Neutrophil (primary cell): Measurements from ENCODE around the gene STT3A.

Source experiments
- H3K27ac ChIP-seq: fragments of 200-600 bp; sonication (generic); 2 replicates; pipeline ENCODE4 v1.5.1; 2016; ENCODE audit warnings: mild to moderate bottlenecking, moderate library complexity
- H3K27me3 ChIP-seq: fragments of 200-600 bp; sonication (generic); 2 replicates; pipeline ENCODE4 v1.6.0; 2016; ENCODE audit warnings: mild to moderate bottlenecking
- H3K36me3 ChIP-seq: fragments of 200-600 bp; sonication (generic); 2 replicates; pipeline ENCODE4 v1.5.1; 2017
- H3K4me1 ChIP-seq, 2 experiments: fragments of 200-600 bp in 1 of 2; sonication (generic) in 1 of 2; 1 replicate in 1 of 2; 2 replicates in 1 of 2; pipeline versions ENCODE4 v1.5.1 to v1.6.1; 2013 to 2016; ENCODE audit warnings: low read depth in 1 of 2, low read length in 1 of 2, mild to moderate bottlenecking in 1 of 2, moderate library complexity in 1 of 2; ENCODE audit not compliant: control insufficient read depth in 1 of 2, insufficient read depth in 1 of 2
- H3K4me3 ChIP-seq, 2 experiments: fragments of 200-600 bp in 1 of 2; sonication (generic) in 1 of 2; 1 replicate in 1 of 2; 2 replicates in 1 of 2; pipeline ENCODE4 v1.5.1; 2013 to 2016; ENCODE audit warnings: low read depth in 1 of 2, low read length in 1 of 2, mild to moderate bottlenecking in 1 of 2, moderate library complexity in 1 of 2
- H3K9me3 ChIP-seq: fragments of 200-600 bp; sonication (generic); 2 replicates; pipeline ENCODE4 v1.5.1; 2016
- CTCF ChIP-seq: fragments of 200-600 bp; sonication (generic); IDR thresholded peaks from 2 replicates; pipeline ENCODE4 v1.5.1; 2016; ENCODE audit warnings: antibody characterized with exemption

Gene STT3A

GRCh38 chr11:125591649-125592304 lies 875 bp upstream of the STT3A start:
- TF ChIP-seq CTCF: no peak
- peaks cover 16 to 17% of the 10 kb centered on the region in 2 experiments for H3K4me1 ChIP-seq
- no peaks in the 10 kb centered on the region for H3K27me3 ChIP-seq
- no peaks in the 10 kb centered on the region for H3K36me3 ChIP-seq
- H3K9me3 ChIP-seq: no peaks in the 10 kb centered on the region
- H3K4me3 ChIP-seq: peak overlapping the region; percentile 69 to 88
- H3K27ac ChIP-seq: peak overlapping the region; percentile 92

GRCh38 chr11:125593114-125593820 lies 615 bp downstream of the STT3A start:
- Histone ChIP-seq H3K36me3 (peaks cover 7% of the 10 kb centered on the region), H3K9me3 (no peaks in the 10 kb centered on the region), H3K27ac (peak overlapping the region; percentile 92), H3K4me3 (peak overlapping the region; percentile 69 to 88), H3K27me3 (no peaks in the 10 kb centered on the region), H3K4me1 (peaks cover 16 to 17% of the 10 kb centered on the region in 2 experiments)
- no peak for TF ChIP-seq CTCF

GRCh38 chr11:125594958-125595357 lies 2.3 kb downstream of the STT3A start:
- H3K27ac ChIP-seq: no peak overlapping the region
- H3K27me3 ChIP-seq: no peaks in the 10 kb centered on the region
- H3K4me1 ChIP-seq: peaks cover 16 to 17% of the 10 kb centered on the region in 2 experiments
- H3K9me3 ChIP-seq: no peaks in the 10 kb centered on the region
- no peak overlapping the region for H3K4me3 ChIP-seq
- TF ChIP-seq CTCF: no peak
- H3K36me3 ChIP-seq: peaks cover 12% of the 10 kb centered on the region

- Histone ChIP-seq H3K27ac (no peak overlapping the region), H3K4me3 (no peak overlapping the region), H3K9me3 (no peaks in the 10 kb centered on the region), H3K36me3 (peaks cover 64% of the 10 kb centered on the region), H3K4me1 (no peaks in the 10 kb centered on the region), H3K27me3 (no peaks in the 10 kb centered on the region)
- TF ChIP-seq CTCF: no peak
Observed at GRCh38 chr11:125600663-125601062, 8.0 kb downstream of the STT3A start.

GRCh38 chr11:125603207-125603606 lies 10.6 kb downstream of the STT3A start:
- Histone ChIP-seq H3K9me3 (no peaks in the 10 kb centered on the region), H3K36me3 (peaks cover 82% of the 10 kb centered on the region), H3K27ac (no peak overlapping the region), H3K27me3 (no peaks in the 10 kb centered on the region), H3K4me3 (no peak overlapping the region), H3K4me1 (no peaks in the 10 kb centered on the region)
- TF ChIP-seq CTCF: no peak
